GM12878 (cell line): ENCODE results near the gene MEGF11. TPM values are rescaled to one million over a fixed set of nuclear protein-coding genes. Genes with fewer than 3 reads are reported as not detected.

Experiments
- ATAC-seq: fragments of 200-7000 bp; cut with Tn5 transposase; 3 replicates; pipeline ENCODE4 v1.9.1; 2020; ENCODE audit warnings: mild to moderate bottlenecking, moderate library complexity
- BruUV-seq: library from RNA; stranded (reverse); fragments of 400-500 nt; replicated peaks from 2 replicates; lab custom pipeline; 2021; lab: Mats Ljungman, UMichigan
- CTCF ChIA-PET: fragments of 300-600 bp; sonication (Branson Sonifier 250); formaldehyde crosslinking; extraction: SDS; loops from one replicate; lab custom pipeline; 2021; ENCODE audit warnings: inconsistent platforms; lab: Yijun Ruan, JAX
- POLR2A ChIA-PET: fragments of 350-600 bp; formaldehyde crosslinking; extraction: SDS; loops from one replicate; lab custom pipeline; 2021; ENCODE audit warnings: inconsistent platforms; lab: Charles Lee
- RAD21 ChIA-PET: fragments of 300-600 bp; sonication (Branson Sonifier 250); formaldehyde crosslinking; loops from one replicate; lab custom pipeline; 2023; ENCODE audit warnings: antibody characterized with exemption; ENCODE audit not compliant: unreplicated experiment; lab: Charles Lee
- SMC1A ChIA-PET: fragments of 300-600 bp; sonication (Branson Sonifier 250); formaldehyde crosslinking; loops from one replicate; lab custom pipeline; 2023; ENCODE audit not compliant: unreplicated experiment, uncharacterized antibody; lab: Charles Lee
- DNase-seq: peaks from one replicate; pipeline ENCODE4 v3.0.0-alpha.2; 2011; ENCODE audit warnings: low read depth, low spot score
- FAIRE-seq: peaks from 3 replicates; lab custom pipeline; 2011; peaks lifted over from hg19 to GRCh38; lab: Jason Lieb, UNC
- H2AFZ ChIP-seq: 2 replicates; pipeline ENCODE4 v1.6.0; 2011; ENCODE audit warnings: low read depth, low read length, control low read depth; ENCODE audit not compliant: control insufficient read depth
- H3K27ac ChIP-seq: 2 replicates; pipeline ENCODE4 v1.5.1; 2011; ENCODE audit warnings: control low read depth; ENCODE audit not compliant: control insufficient read depth, insufficient read depth
- H3K27me3 ChIP-seq, 2 experiments: replicated peaks in 1 of 2; 2 replicates each; pipeline versions ENCODE4 v1.6.0 to v1.6.1; 2011; ENCODE audit warnings: low read length in 1 of 2; ENCODE audit not compliant: control insufficient read depth in 2 of 2, insufficient read depth in 2 of 2
- H3K36me3 ChIP-seq, 2 experiments: 2 replicates each; pipeline ENCODE4 v1.5.1; 2011; ENCODE audit warnings: low read length in 1 of 2; ENCODE audit not compliant: control insufficient read depth in 2 of 2, insufficient read depth in 2 of 2
- H3K4me1 ChIP-seq: 2 replicates; pipeline ENCODE4 v1.6.1; 2011; ENCODE audit warnings: mild to moderate bottlenecking, low read length, moderate library complexity, mixed read lengths; ENCODE audit not compliant: control insufficient read depth, insufficient read depth
- H3K4me2 ChIP-seq: 2 replicates; pipeline ENCODE4 v1.6.0; 2011; ENCODE audit warnings: control low read depth; ENCODE audit not compliant: control insufficient read depth, insufficient read depth
- H3K4me3 ChIP-seq: fragments of 200-600 bp; sonication (generic); 2 replicates; pipeline ENCODE4 v1.5.1; 2016
- H3K79me2 ChIP-seq: 2 replicates; pipeline ENCODE4 v1.6.0; 2011; ENCODE audit warnings: low read length; ENCODE audit not compliant: control insufficient read depth, insufficient read depth
- H3K9ac ChIP-seq: 2 replicates; pipeline ENCODE4 v1.8.0; 2011; ENCODE audit warnings: low read length, control low read depth, mixed read lengths; ENCODE audit not compliant: control insufficient read depth, insufficient read depth
- H3K9me3 ChIP-seq: replicated peaks from 3 replicates; pipeline ENCODE4 v1.5.1; 2011; ENCODE audit warnings: mild to moderate bottlenecking, low read length; ENCODE audit not compliant: control insufficient read depth, insufficient read depth
- H4K20me1 ChIP-seq: 2 replicates; pipeline ENCODE4 v1.6.0; 2011; ENCODE audit not compliant: control insufficient read depth, insufficient read depth
- CBX5 ChIP-seq: sonication (generic); IDR thresholded peaks from 2 replicates; pipeline ENCODE4 v1.6.1; 2016; ENCODE audit warnings: low read depth, moderate library complexity, mild to moderate bottlenecking, inconsistent platforms
- CEBPB ChIP-seq, 2 experiments: fragments of 150-350 bp in 1 of 2; IDR thresholded peaks; 2 replicates each; pipeline ENCODE4 v1.6.1; 2012 to 2014; ENCODE audit warnings: low read depth in 2 of 2, low read length in 2 of 2, borderline replicate concordance in 1 of 2, inconsistent platforms in 1 of 2
- GATAD2B ChIP-seq: fragments of 450-650 bp; conservative IDR thresholded peaks from 2 replicates; pipeline ENCODE4 v1.6.1; 2017; ENCODE audit warnings: low read depth, mild to moderate bottlenecking, moderate library complexity
- HDGF ChIP-seq: fragments of 450-650 bp; IDR thresholded peaks from 2 replicates; pipeline ENCODE4 v1.6.1; 2016; ENCODE audit warnings: antibody characterized with exemption
- MTA3 ChIP-seq: IDR thresholded peaks from 2 replicates; pipeline ENCODE4 v1.6.1; 2012; ENCODE audit warnings: low read length, inconsistent platforms, borderline replicate concordance
- MYB ChIP-seq: fragments of 150-350 bp; IDR thresholded peaks from 2 replicates; pipeline ENCODE4 v1.6.1; 2014; ENCODE audit warnings: mild to moderate bottlenecking, low read depth, low read length, borderline replicate concordance
- NFYA ChIP-seq: IDR thresholded peaks from 2 replicates; pipeline ENCODE4 v1.6.1; 2011; ENCODE audit warnings: low read depth, mild to moderate bottlenecking, low read length, improper control_type of control experiment, borderline replicate concordance
- PAX5 ChIP-seq: IDR thresholded peaks from 2 replicates; pipeline ENCODE4 v1.6.1; 2011; ENCODE audit warnings: low read depth, low read length, borderline replicate concordance
- RB1 ChIP-seq: fragments of 450-650 bp; formaldehyde crosslinking; IDR thresholded peaks from 2 replicates; pipeline ENCODE4 v1.6.1; 2017; ENCODE audit warnings: mild to moderate bottlenecking, borderline replicate concordance
- RFX5 ChIP-seq: IDR thresholded peaks from 2 replicates; pipeline ENCODE4 v1.6.1; 2011; ENCODE audit warnings: low read depth, low read length, improper control_type of control experiment
- SIN3A ChIP-seq: IDR thresholded peaks from 2 replicates; pipeline ENCODE4 v1.6.1; 2012; ENCODE audit warnings: low read depth, low read length, improper control_type of control experiment
- SIX5 ChIP-seq: IDR thresholded peaks from 2 replicates; pipeline ENCODE4 v1.6.1; 2011; ENCODE audit warnings: mild to moderate bottlenecking, low read depth, low read length, moderate library complexity; ENCODE audit not compliant: severe bottlenecking
- SMARCA5 ChIP-seq: fragments of 450-650 bp; IDR thresholded peaks from 2 replicates; pipeline ENCODE4 v1.6.1; 2017; ENCODE audit warnings: mild to moderate bottlenecking
- SREBF1 ChIP-seq: IDR thresholded peaks from 2 replicates; pipeline ENCODE4 v1.6.1; 2012; ENCODE audit warnings: mild to moderate bottlenecking, low read length
- STAT3 ChIP-seq: IDR thresholded peaks from 2 replicates; pipeline ENCODE4 v1.6.1; 2011; ENCODE audit warnings: low read depth, low read length, improper control_type of control experiment
- SUZ12 ChIP-seq: fragments of 200-600 bp; sonication (generic); IDR thresholded peaks from one replicate; pipeline ENCODE4 v1.6.1; 2018; ENCODE audit warnings: antibody characterized with exemption, mild to moderate bottlenecking; ENCODE audit not compliant: unreplicated experiment
- TCF7 ChIP-seq: IDR thresholded peaks from 2 replicates; pipeline ENCODE4 v1.6.1; 2014; ENCODE audit warnings: antibody characterized with exemption, borderline replicate concordance
- WGBS: methylation state at CpG from one replicate; pipeline ENCODE4 v1.1.6; 2016; ENCODE audit warnings: low lambda C conversion rate; ENCODE audit not compliant: insufficient replicate concordance, insufficient coverage; ENCODE audit errors: missing lambda C conversion rate; 5-methylcytosine and 5-hydroxymethylcytosine counted together
- in situ Hi-C: fragments of 300-500 bp; cut with MboI; formaldehyde crosslinking; loops from 9 replicates; pipeline ENCODE4 v1.14.3; 2018; ENCODE audit warnings: mixed read lengths
- intact Hi-C: fragments of 100-400 bp; cut with micrococcal nuclease; formaldehyde crosslinking; loops from one replicate; pipeline ENCODE4 v1.14.2; 2022; ENCODE audit not compliant: unreplicated experiment
- polyA plus RNA-seq, 11 experiments: library from polyadenylated mRNA; depleted of rRNA in 4 of 11; unstranded in 6 of 11; stranded (reverse) in 5 of 11; fragments of >200 nt; fragmentation: Nextera tagmentation in 4 of 11; fragmentation: Illumina TruSeq in 1 of 11; extraction: Ambion mirVana in 4 of 11; extraction: Trizol in 1 of 11; gene quantifications; 1 replicate in 1 of 11; 2 replicates in 10 of 11; pipeline versions ENCODE4 v1.2.1 to v1.2.3, GENCODE V29; 2011 to 2016; ENCODE audit warnings: inconsistent platforms in 2 of 11, missing spikeins in 2 of 11, low read depth in 1 of 11
- total RNA-seq, 4 experiments: library from RNA; depleted of rRNA in 3 of 4; stranded (reverse); fragments of >200 nt in 3 of 4; fragmentation: Illumina TruSeq in 1 of 4; extraction: Trizol in 1 of 4; gene quantifications; 2 replicates each; pipeline versions ENCODE4 v1.2.1 to v1.2.3, GENCODE V29; 2013 to 2021
- TF ChIP-seq, protein P1 (sequence below): fragments of 450-650 bp; formaldehyde crosslinking; IDR thresholded peaks from 2 replicates; pipeline ENCODE4 v1.4.0; 2022; ENCODE audit warnings: mild to moderate bottlenecking, moderate library complexity
- TF ChIP-seq, protein P2 (sequence below): fragments of 450-650 bp; formaldehyde crosslinking; IDR thresholded peaks from 2 replicates; pipeline ENCODE4 v1.4.0; 2020; ENCODE audit warnings: mild to moderate bottlenecking, moderate library complexity

MEGF11 gene
- total and polyA plus RNA-seq, 10 of the 15 experiments (the other 5 are each of a cell fraction or from before 2014, with no cell fraction given): 0.03 to 1.7 (median 0.49) TPM

DNA sequence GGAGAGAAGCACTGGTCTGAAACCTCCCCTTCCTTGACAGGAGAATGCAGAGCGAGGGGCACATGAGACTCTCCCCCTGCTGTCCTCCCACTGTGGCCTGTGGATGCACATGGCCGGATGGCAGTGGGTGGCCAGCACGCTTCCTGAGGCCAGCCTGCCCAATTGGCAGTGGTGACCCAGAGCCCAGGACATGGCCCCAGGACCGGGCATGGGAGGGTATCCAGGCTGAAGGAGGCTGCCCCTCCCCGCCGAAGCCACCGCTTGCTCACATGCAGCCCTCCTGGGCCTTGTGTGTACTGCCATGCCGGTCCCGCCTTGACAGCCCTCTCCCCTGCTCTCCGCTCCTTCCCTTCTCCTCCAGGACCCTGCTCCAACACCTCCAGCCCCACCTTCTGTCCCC lies 100.9 kb downstream of the MEGF11 start (continued):
- TF ChIP-seq, protein P1, sequence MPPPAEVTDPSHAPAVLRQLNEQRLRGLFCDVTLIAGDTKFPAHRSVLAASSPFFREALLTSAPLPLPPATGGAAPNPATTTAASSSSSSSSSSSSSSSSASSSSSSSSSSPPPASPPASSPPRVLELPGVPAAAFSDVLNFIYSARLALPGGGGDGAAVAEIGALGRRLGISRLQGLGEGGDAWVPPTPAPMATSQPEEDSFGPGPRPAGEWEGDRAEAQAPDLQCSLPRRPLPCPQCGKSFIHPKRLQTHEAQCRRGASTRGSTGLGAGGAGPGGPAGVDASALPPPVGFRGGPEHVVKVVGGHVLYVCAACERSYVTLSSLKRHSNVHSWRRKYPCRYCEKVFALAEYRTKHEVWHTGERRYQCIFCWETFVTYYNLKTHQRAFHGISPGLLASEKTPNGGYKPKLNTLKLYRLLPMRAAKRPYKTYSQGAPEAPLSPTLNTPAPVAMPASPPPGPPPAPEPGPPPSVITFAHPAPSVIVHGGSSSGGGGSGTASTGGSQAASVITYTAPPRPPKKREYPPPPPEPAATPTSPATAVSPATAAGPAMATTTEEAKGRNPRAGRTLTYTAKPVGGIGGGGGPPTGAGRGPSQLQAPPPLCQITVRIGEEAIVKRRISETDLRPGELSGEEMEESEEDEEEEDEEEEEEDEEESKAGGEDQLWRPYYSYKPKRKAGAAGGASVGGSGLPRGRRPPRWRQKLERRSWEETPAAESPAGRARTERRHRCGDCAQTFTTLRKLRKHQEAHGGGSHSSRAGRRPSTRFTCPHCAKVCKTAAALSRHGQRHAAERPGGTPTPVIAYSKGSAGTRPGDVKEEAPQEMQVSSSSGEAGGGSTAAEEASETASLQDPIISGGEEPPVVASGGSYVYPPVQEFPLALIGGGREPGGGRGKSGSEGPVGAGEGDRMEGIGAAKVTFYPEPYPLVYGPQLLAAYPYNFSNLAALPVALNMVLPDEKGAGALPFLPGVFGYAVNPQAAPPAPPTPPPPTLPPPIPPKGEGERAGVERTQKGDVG (CRISPR knock-in tag): no peak
- TF ChIP-seq CBX5: no peak
- no peak for TF ChIP-seq MTA3
- TF ChIP-seq SIN3A: no peak
- no peak for TF ChIP-seq GATAD2B

DNA sequence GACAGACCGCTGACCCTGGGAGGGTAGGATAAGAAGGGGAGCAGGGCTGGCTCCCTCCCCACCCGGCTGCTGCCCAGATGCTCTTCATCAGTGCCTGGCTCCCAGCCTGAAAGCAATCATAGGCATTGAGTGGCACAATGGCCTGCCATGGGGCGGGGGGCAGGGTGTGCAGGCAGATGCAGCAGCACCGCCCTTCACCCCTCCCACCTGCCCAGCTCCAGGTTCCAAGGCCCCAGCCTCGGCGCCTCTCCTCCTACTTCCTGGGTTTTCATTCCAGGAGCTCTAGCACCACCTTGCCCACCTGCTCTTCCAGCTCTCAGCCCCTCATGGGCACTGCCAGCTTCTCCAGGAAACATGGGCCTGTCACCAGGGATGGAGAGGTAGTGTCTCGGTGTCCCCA lies 101.7 kb downstream of the MEGF11 start:
- no peak for ATAC-seq
- POLR2A ChIA-PET: interaction anchor here (0.6 kb wide), 1 partner anchor 360 kb away, joined by 4 read pairs; the partner anchor contains the start of gene DENND4A
- TF ChIP-seq NFYA: no peak
- no peak for TF ChIP-seq SREBF1
- no peak for TF ChIP-seq RB1
- no peak for TF ChIP-seq STAT3
- no peak for TF ChIP-seq PAX5
- TF ChIP-seq HDGF: no peak
- TF ChIP-seq, protein P2, sequence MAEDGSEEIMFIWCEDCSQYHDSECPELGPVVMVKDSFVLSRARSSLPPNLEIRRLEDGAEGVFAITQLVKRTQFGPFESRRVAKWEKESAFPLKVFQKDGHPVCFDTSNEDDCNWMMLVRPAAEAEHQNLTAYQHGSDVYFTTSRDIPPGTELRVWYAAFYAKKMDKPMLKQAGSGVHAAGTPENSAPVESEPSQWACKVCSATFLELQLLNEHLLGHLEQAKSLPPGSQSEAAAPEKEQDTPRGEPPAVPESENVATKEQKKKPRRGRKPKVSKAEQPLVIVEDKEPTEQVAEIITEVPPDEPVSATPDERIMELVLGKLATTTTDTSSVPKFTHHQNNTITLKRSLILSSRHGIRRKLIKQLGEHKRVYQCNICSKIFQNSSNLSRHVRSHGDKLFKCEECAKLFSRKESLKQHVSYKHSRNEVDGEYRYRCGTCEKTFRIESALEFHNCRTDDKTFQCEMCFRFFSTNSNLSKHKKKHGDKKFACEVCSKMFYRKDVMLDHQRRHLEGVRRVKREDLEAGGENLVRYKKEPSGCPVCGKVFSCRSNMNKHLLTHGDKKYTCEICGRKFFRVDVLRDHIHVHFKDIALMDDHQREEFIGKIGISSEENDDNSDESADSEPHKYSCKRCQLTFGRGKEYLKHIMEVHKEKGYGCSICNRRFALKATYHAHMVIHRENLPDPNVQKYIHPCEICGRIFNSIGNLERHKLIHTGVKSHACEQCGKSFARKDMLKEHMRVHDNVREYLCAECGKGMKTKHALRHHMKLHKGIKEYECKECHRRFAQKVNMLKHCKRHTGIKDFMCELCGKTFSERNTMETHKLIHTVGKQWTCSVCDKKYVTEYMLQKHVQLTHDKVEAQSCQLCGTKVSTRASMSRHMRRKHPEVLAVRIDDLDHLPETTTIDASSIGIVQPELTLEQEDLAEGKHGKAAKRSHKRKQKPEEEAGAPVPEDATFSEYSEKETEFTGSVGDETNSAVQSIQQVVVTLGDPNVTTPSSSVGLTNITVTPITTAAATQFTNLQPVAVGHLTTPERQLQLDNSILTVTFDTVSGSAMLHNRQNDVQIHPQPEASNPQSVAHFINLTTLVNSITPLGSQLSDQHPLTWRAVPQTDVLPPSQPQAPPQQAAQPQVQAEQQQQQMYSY: no peak
- no peak for TF ChIP-seq TCF7
- no peak for TF ChIP-seq SIX5
- TF ChIP-seq RFX5: no peak
- TF ChIP-seq SMARCA5: no peak
- no peak for TF ChIP-seq CEBPB (IDR thresholded peaks at IDR 0.05; ENCODE audit: borderline replicate concordance in 1 of 2, low read depth in 2 of 2, low read length in 2 of 2)
- no peak for TF ChIP-seq MYB
- no peak for TF ChIP-seq SUZ12

More for the DNA sequence above, 101.7 kb downstream of the MEGF11 start:
- no TSS peak for BruUV-seq
- Histone ChIP-seq H2AFZ (no peak overlapping the region), H3K36me3 (no peaks in the 10 kb centered on the region), H3K27ac (no peak overlapping the region), H4K20me1 (no peaks in the 10 kb centered on the region), H3K4me2 (no peak overlapping the region), H3K4me1 (peaks cover 20% of the 10 kb centered on the region), H3K79me2 (no peaks in the 10 kb centered on the region), H3K4me3 (no peak overlapping the region), H3K27me3 (no peaks in the 10 kb centered on the region; a peak in 1 of 4 replicates), H3K9me3 (no peaks in the 10 kb centered on the region), H3K9ac (no peak overlapping the region)
- in situ Hi-C loops: no loop called here
- ChIA-PET CTCF (interaction anchor here (1.2 kb wide), 1 partner anchor 11 kb away, joined by 6 read pairs; no protein-coding TSS in a partner anchor), SMC1A (interaction anchor here (0.6 to 1.1 kb wide), 2 partner anchors 18 to 67 kb away, joined by 3 read pairs; no protein-coding TSS in a partner anchor), RAD21 (interaction anchor here (0.9 kb wide), 1 partner anchor 231 kb away, joined by 3 read pairs; no protein-coding TSS in a partner anchor)
- 69% methylated on average over 7 of the region's 7 CpGs for WGBS
- DNase-seq: no peak
- FAIRE-seq: no peak
- intact Hi-C loops: no loop called here
